Measurements from ENCODE around the gene ATP5F1D. TPM values are rescaled to one million over a fixed set of nuclear protein-coding genes. Genes with fewer than 3 reads are reported as not detected.
A peak's percentile ranks its signal among the peaks of the same experiment; 100 is the strongest.

Gene ATP5F1D
- total RNA-seq, 2 donors from 2014 or later = 144 to 159 TPM

DNA sequence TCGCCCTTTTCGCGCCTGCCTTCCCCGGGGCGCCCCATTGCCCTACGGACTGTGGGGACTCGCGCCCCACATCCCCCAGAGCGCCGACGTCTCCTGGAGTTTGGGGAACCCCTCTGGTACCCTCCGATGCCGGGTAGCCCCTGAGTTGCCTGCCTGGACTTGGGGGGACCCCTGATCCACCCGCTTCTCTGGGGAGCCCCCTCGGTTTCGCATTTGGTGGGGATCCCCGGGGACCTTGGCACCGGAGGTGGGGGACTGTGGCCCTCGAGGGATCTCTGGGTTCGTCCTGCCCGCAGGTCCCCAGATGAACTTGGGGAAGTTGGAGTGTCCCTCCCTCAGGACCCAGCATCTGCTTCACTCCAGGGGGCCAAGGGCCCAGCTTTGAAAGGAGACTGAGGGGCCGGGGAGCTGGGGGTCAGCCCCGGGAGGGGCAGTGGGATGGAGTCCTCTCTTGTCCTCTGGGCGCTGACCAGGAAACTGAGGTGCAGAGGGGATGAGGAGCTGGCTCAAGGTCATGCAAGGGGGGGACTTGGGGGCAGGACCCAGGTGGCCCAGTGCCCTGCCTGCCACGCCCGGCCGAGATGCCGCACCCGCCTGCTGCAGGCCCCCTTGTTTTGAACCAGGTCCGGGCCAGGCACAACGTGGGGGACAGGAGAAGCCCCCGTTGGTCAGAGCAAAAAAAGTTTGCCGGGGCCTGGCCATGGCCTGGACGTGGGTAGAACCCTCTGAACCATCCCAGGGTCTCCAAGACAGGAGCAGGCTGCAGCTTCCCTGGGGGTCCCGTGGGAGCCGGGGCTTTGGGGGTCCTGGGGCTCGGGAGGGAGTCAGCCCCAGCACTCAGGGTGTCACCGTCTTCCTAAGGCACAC, 45.2 kb downstream of the ATP5F1D start:
- H3K9me3 Mint-ChIP-seq = no peaks in the 10 kb centered on the region
- H3K4me1 Mint-ChIP-seq = peaks cover 10% of the 10 kb centered on the region
- Histone ChIP-seq H3K9ac (ENCODE audit: extremely low read depth, low read length, poor library complexity, severe bottlenecking) (peak overlapping the region; percentile 53), H3K36me3 (ENCODE audit: control insufficient read depth, insufficient read depth, low read length) (no peaks in the 10 kb centered on the region), H3K27ac (ENCODE audit: low read depth, low read length) (no peak overlapping the region), H3K27me3 (ENCODE audit: control insufficient read depth, insufficient read depth, low read length, poor library complexity, severe bottlenecking) (no peaks in the 10 kb centered on the region), H3K4me1 (ENCODE audit: control insufficient read depth, insufficient read depth, low read length) (peaks cover 15% of the 10 kb centered on the region), H3K9me3 (ENCODE audit: control insufficient read depth, low read length) (no peaks in the 10 kb centered on the region), H3K4me3 (ENCODE audit: low read length) (peak overlapping the region; percentile 86)
- H3K27me3 Mint-ChIP-seq (ENCODE audit: insufficient read depth) = peaks cover 5% of the 10 kb centered on the region
- TF ChIP-seq, protein P1, sequence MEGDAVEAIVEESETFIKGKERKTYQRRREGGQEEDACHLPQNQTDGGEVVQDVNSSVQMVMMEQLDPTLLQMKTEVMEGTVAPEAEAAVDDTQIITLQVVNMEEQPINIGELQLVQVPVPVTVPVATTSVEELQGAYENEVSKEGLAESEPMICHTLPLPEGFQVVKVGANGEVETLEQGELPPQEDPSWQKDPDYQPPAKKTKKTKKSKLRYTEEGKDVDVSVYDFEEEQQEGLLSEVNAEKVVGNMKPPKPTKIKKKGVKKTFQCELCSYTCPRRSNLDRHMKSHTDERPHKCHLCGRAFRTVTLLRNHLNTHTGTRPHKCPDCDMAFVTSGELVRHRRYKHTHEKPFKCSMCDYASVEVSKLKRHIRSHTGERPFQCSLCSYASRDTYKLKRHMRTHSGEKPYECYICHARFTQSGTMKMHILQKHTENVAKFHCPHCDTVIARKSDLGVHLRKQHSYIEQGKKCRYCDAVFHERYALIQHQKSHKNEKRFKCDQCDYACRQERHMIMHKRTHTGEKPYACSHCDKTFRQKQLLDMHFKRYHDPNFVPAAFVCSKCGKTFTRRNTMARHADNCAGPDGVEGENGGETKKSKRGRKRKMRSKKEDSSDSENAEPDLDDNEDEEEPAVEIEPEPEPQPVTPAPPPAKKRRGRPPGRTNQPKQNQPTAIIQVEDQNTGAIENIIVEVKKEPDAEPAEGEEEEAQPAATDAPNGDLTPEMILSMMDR (conservative IDR thresholded peaks at IDR 0.05) = no peak
- peak overlapping the region; percentile 74 for H3K4me3 Mint-ChIP-seq
- H3K36me3 Mint-ChIP-seq (ENCODE audit: low read depth) = no peaks in the 10 kb centered on the region
- no peak overlapping the region for H3K27ac Mint-ChIP-seq
- DNase-seq = no peak
- WGBS, 2 experiments (ENCODE audit: insufficient coverage in 1 of 2, insufficient read length in 1 of 2) = 51 to 53% methylated on average over 31 to 38 of the region's 38 CpGs

DNA sequence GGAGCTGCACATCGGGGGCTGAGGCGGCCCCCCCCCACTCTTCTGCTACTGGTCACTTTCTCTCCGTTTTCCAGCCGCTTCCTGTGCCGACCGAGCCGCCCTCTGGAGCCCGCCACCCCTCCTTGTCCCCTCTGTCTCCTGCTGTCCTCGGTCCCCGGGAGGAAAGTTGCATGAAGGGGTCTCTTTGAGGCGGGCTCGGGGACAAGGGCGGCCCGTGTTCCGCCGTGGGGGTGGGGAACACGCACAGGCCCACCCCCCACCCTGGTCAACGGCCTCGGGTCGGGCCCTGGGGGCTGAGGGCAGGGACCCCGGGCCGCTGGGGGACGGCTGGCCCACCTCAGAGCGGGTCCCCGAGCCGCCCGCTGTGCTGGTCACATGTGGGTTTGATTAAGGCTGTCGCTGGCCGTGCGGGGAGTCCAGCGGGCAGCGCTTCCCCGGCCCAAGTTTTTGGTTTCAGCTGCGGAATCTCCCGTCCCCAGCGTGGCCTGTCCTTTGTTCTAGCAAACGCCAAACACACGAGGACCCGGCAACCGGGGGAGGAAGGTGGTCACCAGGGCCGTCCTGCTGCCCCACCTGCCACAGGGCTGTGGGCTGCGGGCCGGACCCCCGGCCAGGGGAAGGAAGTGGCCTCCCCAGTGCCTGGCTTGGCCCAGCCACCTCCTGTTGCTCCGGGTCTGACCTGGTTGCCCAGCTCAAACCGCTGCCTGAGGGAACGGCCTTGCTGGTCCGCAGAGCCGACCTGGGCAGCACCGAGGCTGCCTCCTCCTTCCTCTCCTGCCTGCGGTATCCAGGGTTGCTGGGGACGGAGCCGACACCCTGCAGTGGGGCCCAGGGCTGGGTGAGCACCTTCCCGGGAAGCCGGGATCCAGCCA, 46.0 kb downstream of the ATP5F1D start:
- H3K4me3 ChIP-seq (ENCODE audit: low read length) = peak overlapping the region; percentile 86
- no peaks in the 10 kb centered on the region for H3K9me3 Mint-ChIP-seq
- H3K4me1 Mint-ChIP-seq = peaks cover 10% of the 10 kb centered on the region
- no peak overlapping the region for H3K27ac ChIP-seq (ENCODE audit: low read depth, low read length)
- no peaks in the 10 kb centered on the region for H3K9me3 ChIP-seq (ENCODE audit: control insufficient read depth, low read length)
- WGBS, 2 experiments (ENCODE audit: insufficient coverage in 1 of 2, insufficient read length in 1 of 2) = 68 to 75% methylated on average over 28 to 55 of the region's 55 CpGs
- H3K27me3 ChIP-seq (ENCODE audit: control insufficient read depth, insufficient read depth, low read length, poor library complexity, severe bottlenecking) = no peaks in the 10 kb centered on the region
- H3K27ac Mint-ChIP-seq = no peak overlapping the region
- peaks cover 5% of the 10 kb centered on the region for H3K27me3 Mint-ChIP-seq (ENCODE audit: insufficient read depth)
- H3K36me3 ChIP-seq (ENCODE audit: control insufficient read depth, insufficient read depth, low read length) = no peaks in the 10 kb centered on the region
- peaks cover 15% of the 10 kb centered on the region for H3K4me1 ChIP-seq (ENCODE audit: control insufficient read depth, insufficient read depth, low read length)
- no peak overlapping the region for H3K9ac ChIP-seq (ENCODE audit: extremely low read depth, low read length, poor library complexity, severe bottlenecking)
- peak overlapping the region; percentile 74 for H3K4me3 Mint-ChIP-seq
- no peaks in the 10 kb centered on the region for H3K36me3 Mint-ChIP-seq (ENCODE audit: low read depth)
- TF ChIP-seq, protein P1 (conservative IDR thresholded peaks at IDR 0.05) = no peak
- no peak for DNase-seq

DNA sequence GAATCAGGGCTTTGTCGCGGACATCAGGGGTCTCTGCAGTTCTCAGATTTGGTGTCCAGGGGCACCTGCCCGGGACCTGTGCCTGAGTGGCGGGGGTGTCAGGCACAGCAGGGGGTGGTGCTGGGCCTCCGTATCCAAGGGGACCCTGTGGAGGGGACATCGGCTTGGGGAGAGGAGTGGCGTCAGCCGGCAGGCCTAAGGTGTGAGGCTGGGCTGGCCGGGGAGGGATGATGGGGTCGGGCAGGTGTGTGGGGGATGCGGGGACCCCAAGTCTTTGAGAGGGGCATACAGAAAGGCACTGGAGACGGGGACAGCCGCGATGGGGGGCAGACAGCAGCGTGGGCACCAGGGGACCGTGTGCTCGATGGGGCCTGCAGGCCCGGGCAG, 46.7 kb downstream of the ATP5F1D start:
- Mint-ChIP-seq H3K4me1 (peaks cover 10% of the 10 kb centered on the region), H3K27me3 (ENCODE audit: insufficient read depth) (peaks cover 5% of the 10 kb centered on the region), H3K9me3 (no peaks in the 10 kb centered on the region), H3K4me3 (peak overlapping the region; percentile 74), H3K27ac (no peak overlapping the region), H3K36me3 (ENCODE audit: low read depth) (no peaks in the 10 kb centered on the region)
- TF ChIP-seq, protein P1 (conservative IDR thresholded peaks at IDR 0.05) = no peak
- Histone ChIP-seq H3K27me3 (ENCODE audit: control insufficient read depth, insufficient read depth, low read length, poor library complexity, severe bottlenecking) (no peaks in the 10 kb centered on the region), H3K4me3 (ENCODE audit: low read length) (no peak overlapping the region), H3K9me3 (ENCODE audit: control insufficient read depth, low read length) (no peaks in the 10 kb centered on the region), H3K27ac (ENCODE audit: low read depth, low read length) (no peak overlapping the region), H3K9ac (ENCODE audit: extremely low read depth, low read length, poor library complexity, severe bottlenecking) (no peak overlapping the region), H3K4me1 (ENCODE audit: control insufficient read depth, insufficient read depth, low read length) (peaks cover 15% of the 10 kb centered on the region), H3K36me3 (ENCODE audit: control insufficient read depth, insufficient read depth, low read length) (no peaks in the 10 kb centered on the region)
- DNase-seq = no peak
- WGBS, 2 experiments (ENCODE audit: insufficient coverage in 1 of 2, insufficient read length in 1 of 2) = 92 to 94% methylated on average over 9 to 18 of the region's 18 CpGs

All from endodermal cell (in vitro differentiated cells).